ENCODE measurements around the gene PRDM9.
"Not testable (repeated sequence)": the region's sequence is repeated elsewhere in the genome, so short reads cannot be mapped to it uniquely, and the experiment has no call there.

Gene PRDM9

GRCh38 chr5:23496576-23496975 lies 10.8 kb upstream of the PRDM9 start:
- TF ChIP-seq, protein P1, sequence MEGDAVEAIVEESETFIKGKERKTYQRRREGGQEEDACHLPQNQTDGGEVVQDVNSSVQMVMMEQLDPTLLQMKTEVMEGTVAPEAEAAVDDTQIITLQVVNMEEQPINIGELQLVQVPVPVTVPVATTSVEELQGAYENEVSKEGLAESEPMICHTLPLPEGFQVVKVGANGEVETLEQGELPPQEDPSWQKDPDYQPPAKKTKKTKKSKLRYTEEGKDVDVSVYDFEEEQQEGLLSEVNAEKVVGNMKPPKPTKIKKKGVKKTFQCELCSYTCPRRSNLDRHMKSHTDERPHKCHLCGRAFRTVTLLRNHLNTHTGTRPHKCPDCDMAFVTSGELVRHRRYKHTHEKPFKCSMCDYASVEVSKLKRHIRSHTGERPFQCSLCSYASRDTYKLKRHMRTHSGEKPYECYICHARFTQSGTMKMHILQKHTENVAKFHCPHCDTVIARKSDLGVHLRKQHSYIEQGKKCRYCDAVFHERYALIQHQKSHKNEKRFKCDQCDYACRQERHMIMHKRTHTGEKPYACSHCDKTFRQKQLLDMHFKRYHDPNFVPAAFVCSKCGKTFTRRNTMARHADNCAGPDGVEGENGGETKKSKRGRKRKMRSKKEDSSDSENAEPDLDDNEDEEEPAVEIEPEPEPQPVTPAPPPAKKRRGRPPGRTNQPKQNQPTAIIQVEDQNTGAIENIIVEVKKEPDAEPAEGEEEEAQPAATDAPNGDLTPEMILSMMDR (IDR thresholded peaks at IDR 0.05; ENCODE audit: low read depth, low read length): no peak
- H3K4me3 ChIP-seq (ENCODE audit: low read depth, low read length): no peak overlapping the region

DNA sequence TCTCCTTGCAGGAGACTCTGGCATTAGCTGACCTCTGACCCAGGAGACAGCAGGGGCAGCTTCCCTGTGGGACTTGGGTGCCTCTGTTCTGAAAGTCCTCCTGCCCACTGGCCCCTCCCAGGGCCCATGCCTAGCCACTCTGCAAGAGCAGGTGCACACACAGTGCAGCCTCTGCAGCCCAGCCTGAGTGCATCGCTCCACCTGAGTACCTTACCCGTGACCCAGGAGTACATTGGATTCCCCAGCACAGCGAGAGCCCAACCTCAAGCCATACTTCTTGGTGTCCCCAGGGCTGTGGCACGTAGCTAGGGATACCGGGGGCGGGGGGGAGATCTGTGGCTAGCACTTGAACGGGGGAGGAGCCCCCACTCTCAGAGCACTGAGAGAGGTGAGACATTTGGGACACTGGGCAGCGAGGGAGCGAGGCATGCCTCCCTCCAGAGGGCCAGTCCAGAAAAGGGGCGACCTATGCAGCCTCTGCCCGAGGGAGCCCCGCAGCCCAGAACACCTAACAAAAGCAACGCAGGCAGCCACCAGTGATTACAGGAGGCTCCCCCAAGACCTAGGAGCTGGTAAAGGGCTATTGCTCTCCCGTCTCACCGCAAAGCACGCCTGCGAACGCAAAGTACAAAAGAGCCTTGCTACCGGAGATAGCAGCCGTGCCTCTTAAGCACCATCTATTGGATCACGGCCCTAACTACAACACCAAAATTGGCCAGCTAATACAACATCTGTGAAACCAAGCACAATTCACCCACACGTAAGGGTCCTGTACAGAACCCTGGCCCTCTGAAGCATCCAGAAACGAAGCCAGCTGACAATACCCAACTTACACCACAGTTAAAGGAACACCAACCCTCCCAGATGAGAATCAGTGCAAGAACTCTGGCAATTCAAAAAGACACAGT lies 826 bp upstream of the PRDM9 start:
- no peak overlapping the region for H3K4me3 ChIP-seq (ENCODE audit: low read depth, low read length)

GRCh38 chr5:23510434-23510833 lies 3.0 kb downstream of the PRDM9 start:
- not testable (repeated sequence) for H3K4me3 ChIP-seq (ENCODE audit: low read depth, low read length)

More for the DNA sequence above, 826 bp upstream of the PRDM9 start:
- TF ChIP-seq, protein P1 (IDR thresholded peaks at IDR 0.05; ENCODE audit: low read depth, low read length): no peak

GRCh38 chr5:23522553-23522952 lies 15.1 kb downstream of the PRDM9 start:
- H3K4me3 ChIP-seq (ENCODE audit: low read depth, low read length): no peak overlapping the region
- TF ChIP-seq, protein P1 (IDR thresholded peaks at IDR 0.05; ENCODE audit: low read depth, low read length): no peak

GRCh38 chr5:23523031-23523430 lies 15.6 kb downstream of the PRDM9 start:
- TF ChIP-seq, protein P1 (IDR thresholded peaks at IDR 0.05; ENCODE audit: low read depth, low read length): no peak
- H3K4me3 ChIP-seq (ENCODE audit: low read depth, low read length): no peak overlapping the region

DNA sequence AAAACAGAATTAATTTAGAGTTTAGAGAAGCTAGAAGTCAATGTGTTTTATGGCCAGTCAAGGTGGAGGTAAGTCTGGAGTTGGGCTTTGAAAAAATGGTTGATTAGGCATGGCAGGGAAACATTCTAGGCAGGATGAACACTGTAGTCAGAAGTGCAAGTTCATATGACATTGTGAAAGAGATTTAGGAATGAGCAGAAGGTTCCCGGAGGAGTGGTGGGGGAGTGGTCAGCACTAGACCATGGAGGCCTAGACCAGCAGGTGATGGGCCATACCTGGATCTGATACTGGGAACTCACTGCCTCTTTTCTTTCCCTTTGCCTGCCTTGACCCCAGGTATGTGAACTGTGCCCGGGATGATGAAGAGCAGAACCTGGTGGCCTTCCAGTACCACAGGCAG lies 16.6 kb downstream of the PRDM9 start:
- TF ChIP-seq, protein P1 (IDR thresholded peaks at IDR 0.05; ENCODE audit: low read depth, low read length): no peak
- no peak overlapping the region for H3K4me3 ChIP-seq (ENCODE audit: low read depth, low read length)

GRCh38 chr5:23525751-23526150 lies 18.3 kb downstream of the PRDM9 start:
- no peak overlapping the region for H3K4me3 ChIP-seq (ENCODE audit: low read depth, low read length)
- TF ChIP-seq, protein P1 (IDR thresholded peaks at IDR 0.05; ENCODE audit: low read depth, low read length): no peak

DNA sequence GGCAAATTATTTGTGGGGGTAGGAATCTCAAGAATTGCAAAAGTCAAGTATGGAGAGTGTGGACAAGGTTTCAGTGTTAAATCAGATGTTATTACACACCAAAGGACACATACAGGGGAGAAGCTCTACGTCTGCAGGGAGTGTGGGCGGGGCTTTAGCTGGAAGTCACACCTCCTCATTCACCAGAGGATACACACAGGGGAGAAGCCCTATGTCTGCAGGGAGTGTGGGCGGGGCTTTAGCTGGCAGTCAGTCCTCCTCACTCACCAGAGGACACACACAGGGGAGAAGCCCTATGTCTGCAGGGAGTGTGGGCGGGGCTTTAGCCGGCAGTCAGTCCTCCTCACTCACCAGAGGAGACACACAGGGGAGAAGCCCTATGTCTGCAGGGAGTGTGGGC lies 19.2 kb downstream of the PRDM9 start:
- H3K4me3 ChIP-seq (ENCODE audit: low read depth, low read length): not testable (repeated sequence)

DNA sequence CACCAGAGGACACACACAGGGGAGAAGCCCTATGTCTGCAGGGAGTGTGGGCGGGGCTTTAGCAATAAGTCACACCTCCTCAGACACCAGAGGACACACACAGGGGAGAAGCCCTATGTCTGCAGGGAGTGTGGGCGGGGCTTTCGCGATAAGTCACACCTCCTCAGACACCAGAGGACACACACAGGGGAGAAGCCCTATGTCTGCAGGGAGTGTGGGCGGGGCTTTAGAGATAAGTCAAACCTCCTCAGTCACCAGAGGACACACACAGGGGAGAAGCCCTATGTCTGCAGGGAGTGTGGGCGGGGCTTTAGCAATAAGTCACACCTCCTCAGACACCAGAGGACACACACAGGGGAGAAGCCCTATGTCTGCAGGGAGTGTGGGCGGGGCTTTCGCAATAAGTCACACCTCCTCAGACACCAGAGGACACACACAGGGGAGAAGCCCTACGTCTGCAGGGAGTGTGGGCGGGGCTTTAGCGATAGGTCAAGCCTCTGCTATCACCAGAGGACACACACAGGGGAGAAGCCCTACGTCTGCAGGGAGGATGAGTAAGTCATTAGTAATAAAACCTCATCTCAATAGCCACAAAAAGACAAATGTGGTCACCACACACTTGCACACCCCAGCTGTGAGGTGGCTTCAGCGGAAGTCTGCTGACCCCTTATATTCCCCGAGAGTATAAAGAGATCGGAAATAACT lies 20.0 kb downstream of the PRDM9 start:
- H3K4me3 ChIP-seq (ENCODE audit: low read depth, low read length): not testable (repeated sequence)

Measured in WI38 (cell line).